HCT116 (cell line): ENCODE results near the gene FRMD4B.

ENCODE experiments used
- CBX3 ChIP-seq: IDR thresholded peaks from 2 replicates; pipeline ENCODE4 v1.6.1; 2012; ENCODE audit warnings: low read depth
- CEBPB ChIP-seq: IDR thresholded peaks from 2 replicates; pipeline ENCODE4 v1.6.1; 2012; ENCODE audit warnings: low read depth
- EGR1 ChIP-seq: IDR thresholded peaks from 2 replicates; pipeline ENCODE4 v1.6.1; 2012; ENCODE audit warnings: low read depth
- EZH2 ChIP-seq: fragments of 200-600 bp; sonication (generic); IDR thresholded peaks from 2 replicates; pipeline ENCODE4 v1.6.1; 2017; ENCODE audit warnings: antibody characterized with exemption, mixed run types
- POLR2A ChIP-seq: IDR thresholded peaks from 2 replicates; pipeline ENCODE4 v1.7.0; 2011; ENCODE audit warnings: borderline replicate concordance; ENCODE audit not compliant: insufficient read depth, insufficient read length; ENCODE audit errors: extremely low read depth
- POLR2AphosphoS5 ChIP-seq: IDR thresholded peaks from 2 replicates; pipeline ENCODE4 v1.6.1; 2011; ENCODE audit warnings: mild to moderate bottlenecking, low read depth, low read length, moderate library complexity
- RAD21 ChIP-seq: IDR thresholded peaks from 2 replicates; pipeline ENCODE4 v1.6.1; 2012; ENCODE audit warnings: low read depth, mild to moderate bottlenecking
- SP1 ChIP-seq: IDR thresholded peaks from 2 replicates; pipeline ENCODE4 v1.6.1; 2012; ENCODE audit warnings: low read depth
- ZNF274 ChIP-seq: fragments of 200-500 bp; sonication (Bioruptor generic); IDR thresholded peaks from 2 replicates; pipeline ENCODE4 v1.6.1; 2014; ENCODE audit warnings: mild to moderate bottlenecking, low read depth, low read length, inconsistent platforms
- TF ChIP-seq, protein P1 (sequence below), 3 experiments: fragments of 200-600 bp in 1 of 3; sonication (generic) in 1 of 3; IDR thresholded peaks in 2 of 3; conservative IDR thresholded peaks in 1 of 3; 2 replicates each; pipeline ENCODE4 v1.5.1; 2012 to 2017; ENCODE audit warnings: low read depth in 2 of 3, low read length in 2 of 3, antibody characterized with exemption in 1 of 3, borderline replicate concordance in 1 of 3, control low read depth in 1 of 3, mild to moderate bottlenecking in 1 of 3, mixed read lengths in 1 of 3, mixed run types in 1 of 3, moderate library complexity in 1 of 3; ENCODE audit not compliant: insufficient read depth in 1 of 3
- TF ChIP-seq, protein P2 (sequence below): IDR thresholded peaks from 2 replicates; pipeline ENCODE4 v1.6.1; 2012
- TF ChIP-seq, protein P3 (sequence below): IDR thresholded peaks from 2 replicates; pipeline ENCODE4 v1.6.1; 2012; ENCODE audit warnings: low read depth

DNA sequence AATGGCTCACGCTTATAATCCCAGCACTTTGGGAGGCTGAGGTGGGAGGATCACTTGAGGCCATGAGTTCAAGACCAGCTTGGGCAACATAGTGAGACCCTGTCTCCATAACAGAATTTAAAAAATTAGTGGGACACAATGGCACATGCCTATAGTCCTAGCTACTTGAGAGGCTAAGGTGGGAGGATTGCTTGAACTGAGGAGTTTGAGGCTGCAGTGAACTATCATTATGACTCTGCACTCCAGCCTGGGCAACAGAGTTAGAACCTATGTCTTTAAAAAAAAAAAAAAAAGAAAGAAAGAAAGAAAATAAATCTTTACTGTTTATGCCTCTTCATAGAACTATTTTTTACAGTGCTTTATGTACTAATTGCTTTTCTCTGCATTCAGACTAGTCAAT lies 178.9 kb downstream of the FRMD4B start:
- TF ChIP-seq, protein P1, sequence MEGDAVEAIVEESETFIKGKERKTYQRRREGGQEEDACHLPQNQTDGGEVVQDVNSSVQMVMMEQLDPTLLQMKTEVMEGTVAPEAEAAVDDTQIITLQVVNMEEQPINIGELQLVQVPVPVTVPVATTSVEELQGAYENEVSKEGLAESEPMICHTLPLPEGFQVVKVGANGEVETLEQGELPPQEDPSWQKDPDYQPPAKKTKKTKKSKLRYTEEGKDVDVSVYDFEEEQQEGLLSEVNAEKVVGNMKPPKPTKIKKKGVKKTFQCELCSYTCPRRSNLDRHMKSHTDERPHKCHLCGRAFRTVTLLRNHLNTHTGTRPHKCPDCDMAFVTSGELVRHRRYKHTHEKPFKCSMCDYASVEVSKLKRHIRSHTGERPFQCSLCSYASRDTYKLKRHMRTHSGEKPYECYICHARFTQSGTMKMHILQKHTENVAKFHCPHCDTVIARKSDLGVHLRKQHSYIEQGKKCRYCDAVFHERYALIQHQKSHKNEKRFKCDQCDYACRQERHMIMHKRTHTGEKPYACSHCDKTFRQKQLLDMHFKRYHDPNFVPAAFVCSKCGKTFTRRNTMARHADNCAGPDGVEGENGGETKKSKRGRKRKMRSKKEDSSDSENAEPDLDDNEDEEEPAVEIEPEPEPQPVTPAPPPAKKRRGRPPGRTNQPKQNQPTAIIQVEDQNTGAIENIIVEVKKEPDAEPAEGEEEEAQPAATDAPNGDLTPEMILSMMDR (IDR thresholded peaks at IDR 0.05 in 2 of 3, conservative IDR thresholded peaks at IDR 0.05 in 1 of 3; ENCODE audit: borderline replicate concordance in 1 of 3, insufficient read depth in 1 of 3, low read depth in 2 of 3, low read length in 2 of 3): no peak
- no peak for TF ChIP-seq EGR1
- TF ChIP-seq POLR2A: no peak
- TF ChIP-seq EZH2: no peak
- TF ChIP-seq ZNF274: no peak
- TF ChIP-seq, protein P2, sequence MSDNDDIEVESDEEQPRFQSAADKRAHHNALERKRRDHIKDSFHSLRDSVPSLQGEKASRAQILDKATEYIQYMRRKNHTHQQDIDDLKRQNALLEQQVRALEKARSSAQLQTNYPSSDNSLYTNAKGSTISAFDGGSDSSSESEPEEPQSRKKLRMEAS: no peak
- TF ChIP-seq, protein P3, sequence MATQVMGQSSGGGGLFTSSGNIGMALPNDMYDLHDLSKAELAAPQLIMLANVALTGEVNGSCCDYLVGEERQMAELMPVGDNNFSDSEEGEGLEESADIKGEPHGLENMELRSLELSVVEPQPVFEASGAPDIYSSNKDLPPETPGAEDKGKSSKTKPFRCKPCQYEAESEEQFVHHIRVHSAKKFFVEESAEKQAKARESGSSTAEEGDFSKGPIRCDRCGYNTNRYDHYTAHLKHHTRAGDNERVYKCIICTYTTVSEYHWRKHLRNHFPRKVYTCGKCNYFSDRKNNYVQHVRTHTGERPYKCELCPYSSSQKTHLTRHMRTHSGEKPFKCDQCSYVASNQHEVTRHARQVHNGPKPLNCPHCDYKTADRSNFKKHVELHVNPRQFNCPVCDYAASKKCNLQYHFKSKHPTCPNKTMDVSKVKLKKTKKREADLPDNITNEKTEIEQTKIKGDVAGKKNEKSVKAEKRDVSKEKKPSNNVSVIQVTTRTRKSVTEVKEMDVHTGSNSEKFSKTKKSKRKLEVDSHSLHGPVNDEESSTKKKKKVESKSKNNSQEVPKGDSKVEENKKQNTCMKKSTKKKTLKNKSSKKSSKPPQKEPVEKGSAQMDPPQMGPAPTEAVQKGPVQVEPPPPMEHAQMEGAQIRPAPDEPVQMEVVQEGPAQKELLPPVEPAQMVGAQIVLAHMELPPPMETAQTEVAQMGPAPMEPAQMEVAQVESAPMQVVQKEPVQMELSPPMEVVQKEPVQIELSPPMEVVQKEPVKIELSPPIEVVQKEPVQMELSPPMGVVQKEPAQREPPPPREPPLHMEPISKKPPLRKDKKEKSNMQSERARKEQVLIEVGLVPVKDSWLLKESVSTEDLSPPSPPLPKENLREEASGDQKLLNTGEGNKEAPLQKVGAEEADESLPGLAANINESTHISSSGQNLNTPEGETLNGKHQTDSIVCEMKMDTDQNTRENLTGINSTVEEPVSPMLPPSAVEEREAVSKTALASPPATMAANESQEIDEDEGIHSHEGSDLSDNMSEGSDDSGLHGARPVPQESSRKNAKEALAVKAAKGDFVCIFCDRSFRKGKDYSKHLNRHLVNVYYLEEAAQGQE: no peak
- TF ChIP-seq RAD21: no peak
- TF ChIP-seq POLR2AphosphoS5: no peak
- no peak for TF ChIP-seq CBX3
- TF ChIP-seq SP1: no peak
- TF ChIP-seq CEBPB: no peak
